GM19239 (cell line): ENCODE results near the gene JCAD.
"Not testable (repeated sequence)": the region's sequence is repeated elsewhere in the genome, so short reads cannot be mapped to it uniquely, and the experiment has no call there.

Experiments used
- DNase-seq: peaks from one replicate; pipeline ENCODE4 v3.0.0; 2011; ENCODE audit warnings: low spot score; ENCODE audit not compliant: insufficient read length
- FAIRE-seq: peaks from 2 replicates; lab custom pipeline; 2011; peaks lifted over from hg19 to GRCh38; lab: Jason Lieb, UNC

The JCAD gene

DNA sequence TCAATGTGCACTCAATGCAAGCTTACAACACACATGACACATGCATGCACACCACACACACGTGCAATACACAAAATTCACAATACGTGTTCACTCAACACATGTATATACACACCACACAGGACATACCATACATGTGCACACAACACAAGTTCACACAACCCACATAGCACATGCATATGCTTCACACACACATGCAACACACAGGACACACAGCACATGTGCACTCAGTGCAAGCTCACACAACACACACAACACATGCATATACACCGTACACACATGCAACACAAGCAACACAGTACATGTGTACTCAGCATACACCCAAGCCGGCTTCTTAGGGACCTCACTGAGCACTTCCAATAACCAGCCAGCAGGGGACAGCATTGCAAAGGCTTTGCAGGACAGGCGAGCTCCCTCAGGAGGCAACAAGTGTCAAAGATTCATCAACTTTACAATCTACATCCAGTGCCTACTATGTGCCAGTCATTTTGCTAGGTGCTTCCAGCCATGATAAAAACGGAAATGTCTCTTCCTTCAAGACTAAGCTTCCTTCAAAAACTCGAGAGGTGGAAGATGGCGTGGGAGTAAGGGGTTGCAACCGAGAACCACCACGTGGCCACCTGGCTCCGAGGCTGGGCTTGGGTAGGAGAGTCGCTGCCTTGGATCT lies 61.1 kb downstream of the JCAD start:
- FAIRE-seq (peak; percentile 21), DNase-seq (peak; percentile 60)

DNA sequence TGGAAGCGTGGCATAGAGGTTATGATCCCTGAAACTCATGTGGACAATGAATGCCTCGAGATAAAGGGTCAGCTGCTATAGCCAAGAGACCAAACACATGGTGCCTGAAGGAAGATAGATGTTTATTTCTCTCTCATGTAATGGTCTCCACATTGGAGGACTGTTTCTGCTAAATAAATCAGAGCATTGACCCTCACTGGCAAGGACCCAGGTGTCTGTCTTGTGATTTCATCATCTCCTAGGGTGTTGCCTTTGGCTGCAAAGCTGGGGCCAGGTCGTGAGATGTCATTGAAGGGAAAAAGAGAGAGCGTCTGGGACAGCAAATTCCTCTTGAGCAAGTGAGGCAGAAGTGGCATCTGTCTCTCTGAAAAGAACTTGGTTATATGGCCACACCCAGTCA lies 64.6 kb downstream of the JCAD start:
- DNase-seq: no peak
- FAIRE-seq: no peak

DNA sequence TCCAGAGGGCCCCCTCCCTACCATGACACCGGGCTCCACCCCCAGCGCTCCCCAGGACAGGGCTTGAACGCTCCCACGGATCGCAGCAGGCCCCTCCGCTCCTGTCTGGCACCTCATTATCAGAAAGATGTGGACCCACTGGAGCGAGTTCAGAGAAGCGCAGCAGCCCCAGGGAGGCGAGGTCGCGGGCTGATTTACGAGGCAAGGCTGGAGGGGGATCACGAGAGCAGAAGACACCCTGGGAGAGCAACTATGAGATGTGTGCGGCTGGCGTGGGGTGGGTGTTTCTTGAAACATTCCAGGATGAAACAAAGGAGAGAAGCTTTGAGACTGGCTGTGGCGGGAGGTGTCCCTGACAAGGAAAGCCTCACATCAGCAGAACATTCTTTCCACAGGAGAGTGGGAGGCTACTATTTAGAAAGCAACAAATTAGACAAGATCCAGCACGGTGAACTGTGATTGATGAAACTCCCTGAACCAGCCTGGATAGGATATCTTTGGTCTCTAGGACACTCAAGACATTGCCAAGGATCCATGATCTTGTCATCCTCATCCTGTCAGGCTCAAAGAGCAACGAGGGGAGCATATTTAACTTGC lies 66.0 kb downstream of the JCAD start:
- FAIRE-seq (no peak), DNase-seq (no peak)

DNA sequence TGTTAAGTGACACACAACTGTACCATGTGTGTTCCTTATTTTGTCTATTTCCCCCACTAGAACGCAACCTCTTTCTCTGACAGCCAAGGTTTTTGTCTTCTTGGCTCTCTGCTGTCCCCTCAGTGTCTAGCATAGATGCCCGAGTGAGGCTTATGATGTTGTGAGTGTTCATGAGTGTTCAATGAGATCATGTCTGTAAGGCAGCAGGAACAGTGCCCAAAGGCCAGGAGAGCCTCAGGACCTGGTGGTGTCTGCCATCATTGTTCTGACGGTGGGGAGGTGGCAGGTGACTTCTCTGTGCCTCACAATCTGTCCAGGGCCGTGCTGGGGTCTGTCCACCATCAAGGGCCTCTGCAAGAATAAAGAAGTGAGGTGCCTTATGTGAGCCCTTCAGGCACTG lies 66.5 kb downstream of the JCAD start:
- DNase-seq (no peak), FAIRE-seq (no peak)

DNA sequence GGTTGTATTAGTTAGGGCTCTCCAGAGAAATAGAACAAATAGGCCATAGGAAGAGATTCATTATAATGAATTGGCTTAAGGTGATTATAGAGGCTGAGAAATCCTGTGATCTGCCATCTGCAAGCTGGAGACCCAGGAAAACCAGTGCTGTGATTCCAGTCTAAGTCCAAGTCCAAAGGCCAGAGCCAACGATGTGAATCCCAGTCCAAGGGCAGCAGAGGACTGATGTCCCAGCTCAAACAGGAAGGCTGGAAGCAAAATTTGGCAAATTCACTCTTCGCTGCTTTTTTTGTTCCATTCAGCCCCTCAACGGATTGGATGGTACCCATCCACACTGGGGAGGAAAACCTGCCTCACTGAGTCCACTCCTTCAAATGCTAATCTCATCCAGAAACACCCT lies 68.0 kb downstream of the JCAD start:
- FAIRE-seq (no peak), DNase-seq (no peak)

DNA sequence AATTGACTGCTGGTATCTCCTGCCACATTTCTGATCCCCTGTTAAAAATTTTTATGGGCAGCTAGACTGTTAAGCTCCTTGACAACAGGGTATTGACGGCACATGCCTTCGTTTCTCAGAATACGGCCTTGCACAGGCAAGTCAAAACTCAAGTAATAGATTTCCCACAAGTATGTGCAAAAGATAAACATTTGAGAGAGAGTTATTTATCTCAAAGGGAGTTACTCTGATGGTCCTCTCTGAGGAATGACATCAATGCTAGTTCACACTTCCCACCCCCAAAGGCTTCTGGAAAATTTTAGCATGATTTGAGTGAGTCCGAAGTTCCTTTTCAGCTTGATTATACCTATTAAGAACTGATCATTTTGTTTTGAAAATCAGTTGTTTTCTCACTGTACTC lies 71.9 kb downstream of the JCAD start:
- FAIRE-seq: no peak

DNA sequence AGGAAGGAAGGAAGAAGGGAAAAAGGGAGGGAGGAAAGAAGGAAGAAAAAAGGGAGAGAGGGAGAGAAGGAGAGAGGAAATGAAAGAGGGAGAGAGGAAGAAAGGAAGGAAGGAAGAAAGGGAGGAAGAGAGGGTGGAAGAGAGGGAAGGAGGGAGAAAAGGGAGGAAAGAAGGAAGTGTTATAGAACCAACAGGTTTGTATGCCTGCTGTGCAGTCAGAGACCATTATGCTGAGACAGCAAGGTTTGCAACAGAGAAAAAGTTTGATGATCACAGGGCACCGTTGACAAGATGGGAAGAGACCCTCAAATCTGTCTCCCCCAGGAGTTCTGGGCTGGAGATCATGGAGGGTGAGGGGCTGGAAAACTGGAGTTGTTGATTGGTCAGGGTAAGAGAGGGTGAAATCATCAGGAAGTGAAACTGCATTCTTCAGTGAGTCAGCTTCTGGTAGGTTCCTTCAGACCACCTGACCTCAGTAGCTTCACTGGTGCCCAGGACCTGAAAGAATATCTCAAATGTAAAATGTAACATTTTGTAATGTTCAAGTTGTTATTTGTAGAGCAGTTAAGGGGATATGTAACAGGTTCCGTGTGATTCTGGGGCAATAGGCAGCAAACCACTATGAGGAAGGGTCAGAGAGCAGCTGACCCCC lies 76.3 kb downstream of the JCAD start:
- no peak for DNase-seq
- FAIRE-seq: no peak

More for the DNA sequence above, 71.9 kb downstream of the JCAD start:
- no peak for DNase-seq

DNA sequence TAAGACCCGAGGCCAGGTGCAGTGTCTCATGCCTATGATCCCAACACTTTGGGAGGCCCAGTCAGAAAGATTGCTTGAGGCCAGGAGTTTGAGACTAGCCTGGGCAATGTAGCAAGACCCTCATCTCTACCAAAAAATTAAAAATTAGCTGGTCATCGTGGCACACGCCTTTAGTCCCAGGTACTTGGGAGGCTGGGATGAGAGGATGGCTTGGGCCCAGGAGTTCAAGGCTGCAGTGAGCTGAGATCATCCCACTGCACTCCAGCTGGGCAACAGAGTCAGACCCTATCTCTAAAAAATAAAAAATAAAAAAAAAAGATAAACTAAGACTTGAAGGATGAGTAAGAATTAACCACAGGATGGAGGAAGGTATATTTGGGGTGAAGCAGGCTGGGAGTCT lies 77.9 kb downstream of the JCAD start:
- DNase-seq (no peak), FAIRE-seq (no peak)

DNA sequence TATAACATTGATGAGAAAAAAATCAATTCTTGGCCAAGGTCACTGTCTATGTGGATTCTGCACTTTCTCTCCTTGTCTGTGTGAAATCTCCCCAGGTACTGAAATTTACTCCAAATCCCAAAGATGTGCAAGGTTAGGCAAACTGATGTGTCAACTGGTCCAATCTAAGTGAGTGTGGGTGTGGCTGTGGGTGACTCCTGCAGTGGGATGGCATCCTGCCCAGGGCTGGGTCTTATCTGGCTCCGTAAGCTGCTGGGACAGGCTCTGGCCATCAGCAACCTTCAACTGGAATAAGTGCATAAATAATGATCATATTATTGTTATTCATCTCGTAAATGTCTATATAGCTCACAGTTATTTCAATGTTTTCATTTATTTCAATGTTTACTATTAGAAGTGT lies 79.3 kb downstream of the JCAD start:
- FAIRE-seq: no peak
- no peak for DNase-seq

DNA sequence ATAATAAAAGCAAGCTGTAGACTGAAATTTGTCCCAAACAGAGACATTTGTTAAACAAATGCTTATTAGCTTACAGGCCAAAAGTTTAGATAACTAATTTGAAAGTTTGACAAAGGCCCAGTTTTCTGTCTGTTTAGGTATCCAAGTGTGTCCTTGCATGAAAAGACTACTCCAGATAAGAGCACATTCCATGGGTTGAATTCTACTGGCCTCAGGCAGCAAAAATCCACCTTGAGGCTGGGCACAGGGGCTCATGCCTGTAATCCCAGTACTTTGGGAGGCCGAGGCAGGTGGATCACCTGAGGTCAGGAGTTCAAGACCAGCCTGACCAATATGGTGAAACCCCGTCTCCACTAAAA lies 80.0 kb downstream of the JCAD start:
- FAIRE-seq, DNase-seq: not testable (repeated sequence)

DNA sequence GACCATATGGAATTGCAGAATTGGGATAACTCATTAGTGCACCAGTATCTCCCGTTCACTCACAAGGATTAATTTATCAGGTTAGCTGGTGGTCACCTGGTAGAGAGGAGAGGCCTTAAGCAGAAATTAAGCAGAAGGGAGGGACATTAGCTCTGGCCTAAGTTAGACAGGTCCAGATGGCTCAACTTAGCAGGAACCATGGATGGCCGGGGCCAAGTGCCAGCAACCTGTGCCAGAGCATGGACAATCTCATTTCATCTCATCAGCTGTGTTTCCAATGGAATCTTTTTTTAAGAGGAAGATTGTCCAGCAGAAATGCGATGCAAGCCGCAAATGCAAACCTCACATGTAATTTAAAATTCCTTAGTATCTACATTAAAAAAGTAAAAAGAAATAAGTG lies 82.2 kb downstream of the JCAD start:
- FAIRE-seq (no peak), DNase-seq (no peak)

DNA sequence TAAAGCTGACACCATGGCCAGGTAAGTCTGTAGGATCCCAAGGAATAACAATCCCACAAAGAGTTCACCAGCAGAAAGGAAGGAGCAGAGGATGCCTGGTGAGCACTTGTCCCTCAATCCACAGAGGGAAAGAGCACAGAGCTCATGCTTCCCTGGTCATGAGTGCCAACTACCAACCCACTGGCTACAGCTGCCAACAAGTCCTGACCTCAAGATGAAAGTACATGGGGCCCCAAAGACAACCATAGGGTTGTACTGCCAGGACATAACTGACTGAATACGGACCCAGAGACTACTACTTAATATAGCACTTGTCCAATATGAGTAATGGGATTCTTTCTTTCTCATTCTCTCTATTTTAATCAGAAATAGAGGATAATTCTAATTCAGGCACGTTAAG lies 83.3 kb downstream of the JCAD start:
- FAIRE-seq: no peak

DNA sequence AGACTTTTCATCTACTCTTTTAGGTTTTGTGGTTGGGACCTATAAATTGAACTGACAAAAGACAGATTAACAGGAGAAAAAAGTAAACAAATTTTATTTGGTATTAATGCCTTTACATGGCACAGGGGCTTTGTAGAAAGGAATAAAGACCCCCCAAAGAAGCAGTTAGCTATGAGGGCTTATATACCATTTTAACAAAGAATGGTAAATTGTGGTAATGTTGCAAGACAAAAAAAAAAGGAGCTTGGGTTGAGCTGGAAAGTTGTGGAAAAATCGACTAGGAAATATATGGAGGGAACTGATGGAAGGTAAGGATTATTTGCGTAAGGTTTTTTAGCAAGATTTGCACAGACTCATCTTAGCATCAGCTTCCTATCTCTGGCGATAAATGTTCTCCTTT lies 84.6 kb downstream of the JCAD start:
- FAIRE-seq: no peak
- no peak for DNase-seq

More for the DNA sequence above, 83.3 kb downstream of the JCAD start:
- DNase-seq: no peak

DNA sequence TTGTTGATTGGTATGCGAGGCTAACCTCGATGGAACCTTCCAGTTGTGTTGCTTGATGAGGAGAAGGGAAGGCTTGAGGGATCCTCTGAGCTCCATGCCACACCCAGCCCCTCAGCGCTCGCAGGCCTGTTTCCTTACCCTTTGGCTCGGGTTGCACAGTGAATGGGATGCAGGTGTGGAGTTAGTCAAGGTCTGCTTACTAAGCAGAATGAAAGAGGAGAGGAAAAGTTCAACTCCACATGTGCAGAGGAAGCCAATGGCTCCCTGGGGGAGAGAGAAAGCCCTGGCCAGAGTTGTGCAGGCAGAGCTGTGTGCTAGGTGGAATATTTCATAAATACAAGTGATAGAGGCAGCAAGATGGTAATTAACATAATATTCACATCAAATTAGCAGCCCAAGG lies 85.5 kb downstream of the JCAD start:
- DNase-seq (no peak), FAIRE-seq (no peak)

DNA sequence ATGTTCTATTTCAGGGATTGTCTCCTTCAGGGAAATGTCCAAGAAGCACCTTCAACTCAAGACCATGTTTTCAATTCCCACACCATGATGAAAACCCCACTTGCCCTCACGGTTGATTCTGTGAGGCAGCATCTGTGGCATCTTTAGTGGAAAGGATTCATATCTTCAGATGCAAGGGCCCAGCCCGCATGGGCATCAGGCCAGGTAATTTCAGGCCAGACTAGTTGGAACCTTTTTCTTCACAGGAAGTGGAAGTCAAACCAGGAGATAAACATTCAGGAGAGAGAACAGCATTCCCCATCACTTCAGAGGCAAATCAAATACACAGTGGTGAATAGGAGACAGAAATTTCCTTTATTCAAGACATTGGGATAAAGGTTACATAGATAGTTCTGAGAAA lies 88.8 kb downstream of the JCAD start:
- no peak for FAIRE-seq

DNA sequence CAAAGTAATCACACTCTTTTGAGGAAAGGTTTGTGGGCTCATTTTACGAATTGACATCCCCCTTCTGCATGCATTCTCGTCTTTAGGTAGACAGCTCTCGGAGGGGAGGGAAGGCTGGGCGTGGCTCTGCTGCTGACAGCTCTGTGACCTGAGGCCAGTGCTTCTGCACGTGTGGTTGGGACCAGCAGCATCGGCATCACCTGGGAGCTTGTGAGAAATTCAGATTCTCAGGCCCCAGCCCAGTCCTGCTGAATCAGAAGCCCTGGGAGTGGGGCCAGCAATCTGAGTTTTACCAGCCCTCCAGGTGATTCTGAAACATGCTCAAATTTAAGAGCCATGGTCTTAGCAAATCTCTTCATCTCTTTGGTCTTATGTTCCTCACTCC lies 89.4 kb downstream of the JCAD start:
- DNase-seq: no peak
- FAIRE-seq: no peak

More for the DNA sequence above, 88.8 kb downstream of the JCAD start:
- DNase-seq: no peak

DNA sequence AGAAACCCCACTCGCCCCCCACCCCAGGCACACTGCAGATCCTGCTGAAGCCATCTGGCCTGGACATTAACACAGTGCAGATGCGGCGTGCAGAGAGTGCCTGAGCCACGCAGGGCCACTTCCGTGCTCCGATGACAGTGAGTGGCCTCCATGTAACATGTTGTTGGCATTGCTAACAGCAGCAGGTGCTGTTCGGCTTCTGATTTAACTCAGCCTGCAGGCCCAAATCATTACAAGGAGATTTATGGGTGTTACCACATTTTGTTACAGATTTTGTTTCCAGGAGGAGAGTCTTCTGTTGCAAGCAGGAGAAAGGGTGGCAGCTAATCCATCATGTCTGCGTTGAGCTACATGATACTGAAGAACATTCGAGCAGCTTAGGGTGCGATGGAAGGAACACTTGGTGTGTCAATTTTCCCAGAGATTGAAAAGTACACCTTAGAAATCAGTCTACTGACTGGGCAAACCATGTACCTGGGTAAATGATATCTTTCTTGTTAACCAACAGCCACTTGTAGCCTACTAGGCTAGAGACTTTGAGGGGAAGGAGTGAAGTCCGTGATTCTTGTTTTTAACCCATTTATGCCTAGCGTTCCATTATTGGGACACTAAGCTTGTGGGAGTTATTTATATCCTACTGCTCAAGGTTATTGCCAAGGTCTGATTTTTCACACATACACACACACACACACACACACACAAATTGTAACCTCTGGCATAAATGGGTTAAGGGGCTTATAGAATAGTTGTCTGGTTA lies 90.0 kb downstream of the JCAD start:
- FAIRE-seq (no peak), DNase-seq (no peak)

DNA sequence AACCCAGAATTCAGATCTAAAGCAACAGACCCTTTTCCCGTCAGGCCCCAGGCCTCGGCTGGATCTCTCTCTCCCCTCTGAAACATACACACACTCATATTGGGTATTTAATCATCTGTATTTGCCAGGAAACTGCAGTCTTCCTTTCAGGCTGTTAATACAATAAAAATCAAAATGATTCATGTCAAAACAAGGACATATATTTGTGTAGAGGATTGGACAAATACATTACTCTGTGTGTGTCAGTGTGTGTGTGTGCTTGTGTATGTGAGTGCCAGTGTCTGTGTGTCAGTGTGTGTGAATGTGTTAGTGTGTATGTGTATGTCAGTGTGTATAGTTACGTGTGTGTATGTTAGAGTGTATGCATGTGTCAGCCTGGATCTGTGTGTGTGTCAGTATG lies 90.8 kb downstream of the JCAD start:
- FAIRE-seq (no peak), DNase-seq (no peak)

DNA sequence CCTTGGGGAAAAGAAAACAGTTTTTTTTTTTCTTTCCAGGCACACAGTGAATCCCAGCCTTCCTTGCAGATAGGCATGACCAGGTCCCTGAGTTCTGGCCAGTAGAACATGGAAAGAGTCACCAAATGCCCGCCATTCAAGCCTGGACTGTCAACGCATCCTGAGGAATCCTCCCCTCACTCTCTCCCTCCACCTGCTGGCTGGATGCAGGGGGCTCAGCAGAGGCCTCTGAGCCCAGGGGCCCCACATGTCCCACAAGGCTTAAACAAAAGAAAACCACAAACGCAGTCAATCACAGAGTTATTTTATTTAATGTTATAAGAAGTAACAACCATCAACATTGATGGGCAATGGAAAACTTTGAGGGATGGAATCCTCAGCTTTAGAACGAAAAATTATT lies 93.1 kb downstream of the JCAD start:
- no peak for DNase-seq
- FAIRE-seq: no peak
